ENCODE data around the gene KCNJ11. TPM values are rescaled to one million over a fixed set of nuclear protein-coding genes. Genes with fewer than 3 reads are reported as not detected.

Gene KCNJ11
- total and polyA plus RNA-seq, 8 donors = 1.8 to 11.6 (median 8.1) TPM

- no peaks in the 10 kb centered on the region for H3K9me3 ChIP-seq
- DNase-seq = no peak
These were observed 13.4 kb upstream of the KCNJ11 start for GRCh38 chr11:17401841-17402240.

GRCh38 chr11:17401316-17401715 lies 12.9 kb upstream of the KCNJ11 start:
- Histone ChIP-seq H3K36me3 (no peaks in the 10 kb centered on the region), H3K4me1 (peaks cover 11 to 14% of the 10 kb centered on the region in 2 donors), H3K9me3 (no peaks in the 10 kb centered on the region), H3K27me3 (no peaks in the 10 kb centered on the region), H3K27ac (no peak overlapping the region), H3K4me3 (no peak overlapping the region)
- DNase-seq (no peak), ATAC-seq (no peak)
- no peak for TF ChIP-seq CTCF (IDR thresholded peaks at IDR 0.05)
- intact Hi-C loops (cut with DNase I) = no loop called here

More at GRCh38 chr11:17401841-17402240, 13.4 kb upstream of the KCNJ11 start:
- intact Hi-C loops (cut with DNase I) = no loop called here
- ATAC-seq = no peak
- Histone ChIP-seq H3K4me1 (peaks cover 16 to 17% of the 10 kb centered on the region in 2 donors), H3K27ac (no peak overlapping the region), H3K4me3 (no peak overlapping the region), H3K36me3 (no peaks in the 10 kb centered on the region), H3K27me3 (no peaks in the 10 kb centered on the region)
- TF ChIP-seq CTCF (IDR thresholded peaks at IDR 0.05) = no peak

GRCh38 chr11:17400048-17400775 lies 11.8 kb upstream of the KCNJ11 start:
- no peak for DNase-seq
- intact Hi-C loops (cut with DNase I) = no loop called here
- TF ChIP-seq CTCF (IDR thresholded peaks at IDR 0.05) = no peak
- H3K9me3 ChIP-seq = no peaks in the 10 kb centered on the region
- ATAC-seq = no peak
- H3K36me3 ChIP-seq = no peaks in the 10 kb centered on the region
- H3K4me1 ChIP-seq = peaks cover under 1 to 3% of the 10 kb centered on the region in 2 donors
- no peak overlapping the region for H3K4me3 ChIP-seq
- no peak overlapping the region for H3K27ac ChIP-seq
- no peaks in the 10 kb centered on the region for H3K27me3 ChIP-seq

- Histone ChIP-seq H3K9me3 (no peaks in the 10 kb centered on the region), H3K27me3 (no peaks in the 10 kb centered on the region), H3K4me3 (no peak overlapping the region), H3K4me1 (no peaks in the 10 kb centered on the region), H3K36me3 (no peaks in the 10 kb centered on the region), H3K27ac (no peak overlapping the region)
- DNase-seq (no peak), ATAC-seq (no peak)
- intact Hi-C loops (cut with DNase I) = no loop called here
- TF ChIP-seq CTCF (IDR thresholded peaks at IDR 0.05) = no peak
These were observed 10.8 kb upstream of the KCNJ11 start for GRCh38 chr11:17399236-17399635.

GRCh38 chr11:17397311-17398002 lies 9.0 kb upstream of the KCNJ11 start:
- Histone ChIP-seq H3K9me3 (no peaks in the 10 kb centered on the region), H3K27me3 (no peaks in the 10 kb centered on the region), H3K27ac (no peak overlapping the region), H3K4me3 (no peak overlapping the region), H3K36me3 (no peaks in the 10 kb centered on the region), H3K4me1 (no peaks in the 10 kb centered on the region)
- intact Hi-C loops (cut with DNase I) = no loop called here
- TF ChIP-seq CTCF (IDR thresholded peaks at IDR 0.05) = no peak
- DNase-seq (no peak), ATAC-seq (no peak)
